Thoracic aorta (tissue), 2 donors: ENCODE data around the gene JSRP1. TPM values are rescaled to one million over a fixed set of nuclear protein-coding genes. Genes with fewer than 3 reads are reported as not detected.
A peak's percentile ranks its signal among the peaks of the same experiment; 100 is the strongest.
"Not testable (repeated sequence)": the region's sequence is repeated elsewhere in the genome, so short reads cannot be mapped to it uniquely, and the experiment has no call there.

Experiments used
- ATAC-seq: fragments of 150-250 bp; one replicate; pipeline ENCODE4 v1.8.0; 2017; ENCODE audit warnings: low read depth; ENCODE audit not compliant: insufficient number of reproducible peaks, low FRiP score
- DNase-seq: peaks from one replicate; pipeline ENCODE4 v3.0.0-alpha.2; 2020; ENCODE audit warnings: low spot score
- H3K27ac ChIP-seq, 2 donors: fragments of 200-600 bp; sonication (generic); 1 replicate in 1 of 2; 2 replicates in 1 of 2; pipeline ENCODE4 v1.5.1; 2016; ENCODE audit warnings: mild to moderate bottlenecking in 2 of 2, moderate library complexity in 2 of 2
- H3K27me3 ChIP-seq: fragments of 200-600 bp; sonication (generic); replicated peaks from 2 replicates; pipeline ENCODE4 v1.6.0; 2016; ENCODE audit warnings: mild to moderate bottlenecking; ENCODE audit not compliant: insufficient read depth
- H3K36me3 ChIP-seq: fragments of 200-600 bp; sonication (generic); one replicate; pipeline ENCODE4 v1.5.1; 2016
- H3K4me1 ChIP-seq, 2 donors: fragments of 200-600 bp; sonication (generic); 1 replicate in 1 of 2; 2 replicates in 1 of 2; pipeline versions ENCODE4 v1.5.1 to v1.6.0; 2016; ENCODE audit warnings: low read depth in 2 of 2, mild to moderate bottlenecking in 1 of 2; ENCODE audit not compliant: control insufficient read depth in 1 of 2
- H3K4me3 ChIP-seq: fragments of 200-600 bp; sonication (generic); 2 replicates; pipeline ENCODE4 v1.5.1; 2016; ENCODE audit warnings: mild to moderate bottlenecking
- H3K9me3 ChIP-seq: fragments of 200-600 bp; sonication (generic); 2 replicates; pipeline ENCODE4 v1.5.1; 2016
- total RNA-seq, 2 donors: library from RNA; depleted of rRNA; stranded (reverse); fragments of >200 nt; gene quantifications; one replicate each; pipeline versions ENCODE4 v1.1.0 to v1.2.3, GENCODE V29; 2016
- TF ChIP-seq, protein P1 (sequence below): fragments of 200-600 bp; sonication (generic); IDR thresholded peaks from one replicate; pipeline ENCODE4 v1.5.1; 2019; ENCODE audit warnings: antibody characterized with exemption

JSRP1 gene
- total RNA-seq, 2 donors from 2014 or later, result not detected

DNA sequence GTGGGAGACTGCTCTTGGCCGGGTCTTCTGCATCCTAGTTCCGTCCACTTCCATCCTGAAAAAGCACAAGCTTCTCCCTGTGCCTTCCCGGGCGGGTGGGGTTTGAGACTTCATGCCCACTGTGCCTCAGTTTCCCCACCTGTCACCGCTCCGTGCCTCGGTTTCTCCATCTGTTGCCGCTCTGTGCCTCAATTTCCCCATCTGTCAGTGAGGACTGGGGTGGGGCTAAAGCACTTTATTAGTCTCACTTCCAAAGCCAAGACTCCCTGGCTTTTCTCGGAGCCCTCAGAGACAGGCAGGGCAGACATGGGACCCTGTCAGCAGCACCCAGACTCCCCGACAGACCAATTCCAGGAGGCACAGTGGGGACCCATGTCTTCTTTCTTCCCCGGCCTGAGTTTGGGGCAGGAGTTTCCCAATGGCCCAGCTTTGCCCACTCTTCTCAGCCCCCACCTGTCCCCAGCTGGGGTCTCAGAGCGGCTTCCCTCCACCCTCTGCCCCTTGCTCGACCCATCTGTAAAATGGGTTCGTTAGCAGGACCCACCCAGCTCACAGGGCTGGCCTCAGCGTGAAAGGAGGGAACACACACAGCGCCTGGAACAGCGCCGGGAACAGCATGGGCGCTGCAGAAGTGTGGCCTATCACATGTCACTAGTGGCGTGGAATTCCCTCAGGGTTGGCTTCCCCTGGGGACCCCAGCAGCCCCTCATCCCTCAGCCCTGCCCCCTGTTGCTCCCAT lies 30.4 kb upstream of the JSRP1 start:
- H3K27me3 ChIP-seq, result peaks cover 7% of the 10 kb centered on the region
- no peak for DNase-seq
- peaks cover 3% of the 10 kb centered on the region for H3K36me3 ChIP-seq
- no peak for ATAC-seq
- H3K27ac ChIP-seq, result no peak overlapping the region
- TF ChIP-seq, protein P1, sequence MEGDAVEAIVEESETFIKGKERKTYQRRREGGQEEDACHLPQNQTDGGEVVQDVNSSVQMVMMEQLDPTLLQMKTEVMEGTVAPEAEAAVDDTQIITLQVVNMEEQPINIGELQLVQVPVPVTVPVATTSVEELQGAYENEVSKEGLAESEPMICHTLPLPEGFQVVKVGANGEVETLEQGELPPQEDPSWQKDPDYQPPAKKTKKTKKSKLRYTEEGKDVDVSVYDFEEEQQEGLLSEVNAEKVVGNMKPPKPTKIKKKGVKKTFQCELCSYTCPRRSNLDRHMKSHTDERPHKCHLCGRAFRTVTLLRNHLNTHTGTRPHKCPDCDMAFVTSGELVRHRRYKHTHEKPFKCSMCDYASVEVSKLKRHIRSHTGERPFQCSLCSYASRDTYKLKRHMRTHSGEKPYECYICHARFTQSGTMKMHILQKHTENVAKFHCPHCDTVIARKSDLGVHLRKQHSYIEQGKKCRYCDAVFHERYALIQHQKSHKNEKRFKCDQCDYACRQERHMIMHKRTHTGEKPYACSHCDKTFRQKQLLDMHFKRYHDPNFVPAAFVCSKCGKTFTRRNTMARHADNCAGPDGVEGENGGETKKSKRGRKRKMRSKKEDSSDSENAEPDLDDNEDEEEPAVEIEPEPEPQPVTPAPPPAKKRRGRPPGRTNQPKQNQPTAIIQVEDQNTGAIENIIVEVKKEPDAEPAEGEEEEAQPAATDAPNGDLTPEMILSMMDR, result no peak
- H3K4me3 ChIP-seq, result no peak overlapping the region
- H3K4me1 ChIP-seq, result peaks cover 17 to 36% of the 10 kb centered on the region in 2 donors
- H3K9me3 ChIP-seq, result no peaks in the 10 kb centered on the region

DNA sequence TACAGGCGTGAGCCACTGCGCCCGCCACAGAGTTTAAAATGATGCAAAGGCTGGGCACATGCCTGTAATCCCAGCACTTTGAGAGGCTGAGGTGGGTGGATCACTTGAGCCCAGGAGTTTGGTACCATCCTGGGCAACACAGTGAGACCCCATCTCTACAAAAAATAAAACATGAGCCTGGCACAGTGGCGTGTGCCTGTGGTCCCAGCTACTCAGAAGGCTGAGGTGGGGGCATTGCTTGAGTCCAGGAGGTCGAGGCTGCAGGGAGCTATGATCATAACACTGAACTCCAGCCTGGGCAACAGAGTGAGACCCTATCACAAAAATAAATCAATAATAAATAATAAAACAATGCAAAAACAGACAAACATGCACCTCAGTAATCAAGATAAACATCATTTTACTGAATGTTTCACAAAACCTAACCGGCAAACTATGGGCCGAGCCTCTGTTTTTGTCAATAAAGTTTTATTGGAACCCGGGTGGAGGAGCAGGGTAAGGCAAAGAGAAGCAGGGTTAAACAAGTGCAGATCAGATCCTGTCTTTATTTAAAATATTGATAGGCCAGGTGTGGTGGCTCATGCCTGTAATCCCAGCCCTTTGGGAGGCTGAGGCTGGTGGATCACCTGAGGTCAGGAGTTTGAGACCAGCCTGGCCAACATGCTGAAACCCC lies 27.8 kb upstream of the JSRP1 start:
- TF ChIP-seq, protein P1, result no peak
- H3K4me3 ChIP-seq, result no peak overlapping the region

DNA sequence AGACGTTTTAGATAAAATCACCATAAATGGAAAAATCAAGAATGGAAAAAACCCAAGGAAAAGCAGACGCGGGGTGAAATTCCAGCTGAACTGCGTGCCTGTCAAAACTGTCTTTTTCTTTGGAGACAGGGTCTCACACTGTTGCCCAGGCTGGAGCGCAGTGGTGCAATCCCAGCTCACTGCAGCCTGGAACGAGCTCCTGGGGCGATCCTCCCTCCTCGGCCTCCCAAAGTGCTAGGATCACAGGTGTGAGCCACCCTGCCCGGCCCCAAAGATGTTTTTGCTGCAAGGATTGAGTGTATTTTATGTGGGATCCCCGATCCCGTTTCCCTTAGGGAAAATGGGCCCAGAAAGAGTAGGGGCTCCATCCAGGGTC lies 26.6 kb upstream of the JSRP1 start:
- Histone ChIP-seq H3K27ac (no peak overlapping the region), H3K4me3 (peak overlapping the region; percentile 58), H3K9me3 (no peaks in the 10 kb centered on the region), H3K4me1 (peaks cover 0 to 12% of the 10 kb centered on the region in 2 donors), H3K27me3 (no peaks in the 10 kb centered on the region), H3K36me3 (no peaks in the 10 kb centered on the region)
- ATAC-seq (no peak), DNase-seq (no peak)
- TF ChIP-seq, protein P1, result no peak

More for the DNA sequence above, 27.8 kb upstream of the JSRP1 start:
- no peaks in the 10 kb centered on the region for H3K27me3 ChIP-seq
- ATAC-seq, result no peak
- peaks cover 0 to 12% of the 10 kb centered on the region in 2 donors for H3K4me1 ChIP-seq
- H3K9me3 ChIP-seq, result no peaks in the 10 kb centered on the region
- H3K27ac ChIP-seq, result no peak overlapping the region
- DNase-seq, result no peak
- H3K36me3 ChIP-seq, result peaks cover 3% of the 10 kb centered on the region

DNA sequence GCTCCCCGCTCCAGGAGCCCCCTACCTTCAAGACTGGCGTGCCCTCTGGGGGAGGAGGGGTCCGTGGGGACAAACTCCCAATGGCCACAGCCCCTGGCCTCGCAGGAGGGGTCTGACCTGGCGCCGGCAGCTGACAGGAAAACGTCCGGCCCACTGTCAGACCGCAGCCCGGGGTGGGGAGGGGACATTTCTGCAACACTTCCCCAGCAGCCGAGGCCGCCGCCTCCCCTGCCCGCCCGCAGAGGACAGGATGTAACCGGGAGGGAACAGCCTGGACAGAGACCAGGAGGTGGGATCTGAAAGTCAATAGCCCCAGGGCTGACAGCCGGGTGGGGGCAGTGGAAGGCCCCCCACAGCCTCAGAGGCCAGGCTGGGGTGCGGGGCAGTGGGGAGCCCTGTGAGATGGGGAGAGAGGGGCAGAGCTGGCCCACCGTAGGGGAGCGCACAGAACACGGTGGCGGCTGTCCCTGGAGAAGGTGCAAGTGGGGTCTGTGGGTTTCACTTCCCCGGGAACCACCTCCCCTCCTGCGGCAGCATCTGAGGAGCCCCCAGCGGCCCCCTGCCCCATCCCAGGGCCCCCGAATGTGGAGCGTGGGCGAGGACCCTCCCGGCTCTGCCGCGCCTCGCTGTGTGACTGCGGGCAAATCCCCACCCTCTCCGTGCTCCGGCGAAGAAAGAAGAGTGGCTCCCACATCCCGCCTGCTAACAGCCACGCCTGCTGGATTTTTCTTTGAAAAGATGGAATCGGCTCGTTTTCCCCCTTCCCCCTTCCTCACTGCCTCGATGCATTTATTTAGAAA lies 26.0 kb upstream of the JSRP1 start, which contains the start of gene PEAK3:
Gene PEAK3, minus strand, starts transcription at position 114 of the 800 bp plus-strand sequence. CDS start 1,244 bp downstream, outside the sequence.
- Histone ChIP-seq H3K4me1 (peaks cover 0 to 12% of the 10 kb centered on the region in 2 donors), H3K9me3 (no peaks in the 10 kb centered on the region), H3K4me3 (peak within 1 kb of the TSS; percentile 58), H3K36me3 (no peaks in the 10 kb centered on the region), H3K27ac (no peak within 1 kb of the TSS), H3K27me3 (no peaks in the 10 kb centered on the region)
- TF ChIP-seq, protein P1, result no peak
- DNase-seq (no peak), ATAC-seq (no peak)

DNA sequence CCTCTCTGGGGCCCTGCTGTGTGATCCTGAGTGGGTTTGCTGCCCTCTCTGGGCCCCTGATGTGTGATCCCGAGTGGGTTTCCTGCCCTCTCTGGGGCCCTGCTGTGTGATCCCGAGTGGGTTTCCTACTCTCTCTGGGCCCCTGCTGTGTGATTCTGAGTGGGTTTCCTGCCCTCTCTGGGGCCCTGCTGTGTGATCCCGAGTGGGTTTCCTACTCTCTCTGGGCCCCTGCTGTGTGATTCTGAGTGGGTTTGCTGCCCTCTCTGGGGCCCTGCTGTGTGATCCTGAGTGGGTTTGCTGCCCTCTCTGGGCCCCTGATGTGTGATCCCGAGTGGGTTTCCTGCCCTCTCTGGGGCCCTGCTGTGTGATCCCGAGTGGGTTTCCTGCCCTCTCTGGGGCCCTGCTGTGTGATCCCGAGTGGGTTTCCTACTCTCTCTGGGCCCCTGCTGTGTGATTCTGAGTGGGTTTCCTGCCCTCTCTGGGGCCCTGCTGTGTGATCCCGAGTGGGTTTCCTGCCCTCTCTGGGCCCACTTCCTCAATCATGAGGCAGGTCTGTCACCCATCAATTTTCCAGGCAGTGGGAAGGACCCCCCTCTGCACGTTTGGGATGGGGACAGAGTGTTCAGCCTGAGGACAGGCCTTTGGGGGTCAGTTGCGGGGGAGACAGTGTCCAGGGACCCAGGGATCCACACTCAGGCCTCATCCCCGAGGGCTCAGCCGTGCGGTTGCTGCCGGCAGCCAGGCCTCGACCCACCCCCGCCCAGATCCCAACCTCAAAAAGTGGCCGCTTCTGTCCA lies 25.2 kb upstream of the JSRP1 start:
- not testable (repeated sequence) for H3K27me3 ChIP-seq, H3K27ac ChIP-seq, H3K9me3 ChIP-seq, H3K36me3 ChIP-seq, ATAC-seq, DNase-seq
- Histone ChIP-seq H3K4me1 (peaks cover 0 to 12% of the 10 kb centered on the region in 2 donors), H3K4me3 (peak overlapping the region; percentile 58)
